Vagina (tissue), 2 donors: Measurements from ENCODE around the gene P2RY13.

ENCODE experiments used
- CTCF ChIP-seq, 3 experiments: fragments of 450-650 bp in 2 of 3; fragments of 200-600 bp in 1 of 3; sonication (generic) in 1 of 3; IDR thresholded peaks; one replicate each; pipeline ENCODE4 v1.5.1; 2017 to 2019; ENCODE audit warnings: antibody characterized with exemption in 3 of 3, mild to moderate bottlenecking in 2 of 3, moderate library complexity in 2 of 3
- POLR2AphosphoS5 ChIP-seq, 2 donors: sonication (generic); formaldehyde crosslinking; IDR thresholded peaks; one replicate each; pipeline ENCODE4 v1.9.0; 2017; ENCODE audit warnings: antibody characterized with exemption in 2 of 2, mild to moderate bottlenecking in 2 of 2, low read depth in 1 of 2; ENCODE audit not compliant: insufficient read depth in 1 of 2

- TF ChIP-seq CTCF (IDR thresholded peaks at IDR 0.05) (no peak), POLR2AphosphoS5 (IDR thresholded peaks at IDR 0.05; ENCODE audit: insufficient read depth in 1 of 2, low read depth in 1 of 2) (no peak)
Observed at GRCh38 chr3:151362751-151363174, 33.4 kb upstream of the P2RY13 start.
